HepG2 (cell line): ENCODE results near the gene OSBPL2. TPM values are rescaled to one million over a fixed set of nuclear protein-coding genes. Genes with fewer than 3 reads are reported as not detected.

Experiments used
- ATAC-seq: fragments of 200-7000 bp; cut with Tn5 transposase; 3 replicates; pipeline ENCODE4 v1.9.1; 2020; ENCODE audit warnings: mild to moderate bottlenecking, moderate library complexity
- BruUV-seq: library from RNA; stranded (reverse); fragments of 400-500 nt; replicated peaks from 2 replicates; lab custom pipeline; 2021; lab: Mats Ljungman, UMichigan
- CTCF ChIA-PET: fragments of 300-600 bp; formaldehyde crosslinking; extraction: SDS; loops from one replicate; lab custom pipeline; 2021; ENCODE audit warnings: low total read pairs, inconsistent platforms, low intra/inter-chr PET ratio; lab: Yijun Ruan, JAX
- POLR2A ChIA-PET: fragments of 350-600 bp; sonication (Branson Sonifier 250); formaldehyde crosslinking; loops from one replicate; lab custom pipeline; 2020; ENCODE audit warnings: antibody characterized with exemption, inconsistent platforms; lab: Yijun Ruan, JAX
- DNase-seq: peaks from one replicate; pipeline ENCODE4 v3.0.0-alpha.2; 2015; ENCODE audit warnings: low spot score
- FAIRE-seq: peaks from 3 replicates; lab custom pipeline; 2011; peaks lifted over from hg19 to GRCh38; lab: Jason Lieb, UNC
- H2AFZ ChIP-seq: one replicate; pipeline ENCODE4 v1.6.1; 2011; ENCODE audit warnings: low read length, inconsistent platforms
- H3K27ac ChIP-seq: fragments of 300-600 bp; 3 replicates; pipeline ENCODE4 v1.8.0; 2011; ENCODE audit warnings: mixed run types, mild to moderate bottlenecking, mixed read lengths, low read length, inconsistent platforms; ENCODE audit not compliant: insufficient read depth; ENCODE audit errors: extremely low read length
- H3K27me3 ChIP-seq, 2 experiments: fragments of 200-600 bp in 1 of 2; 2 replicates in 1 of 2; 3 replicates in 1 of 2; pipeline versions ENCODE4 v1.6.0 to v1.8.0; 2011; ENCODE audit warnings: low read length in 2 of 2, mild to moderate bottlenecking in 2 of 2, moderate library complexity in 2 of 2, inconsistent platforms in 1 of 2; ENCODE audit not compliant: insufficient read depth in 2 of 2, control insufficient read depth in 1 of 2
- H3K36me3 ChIP-seq, 2 experiments: fragments of 200-600 bp in 1 of 2; replicated peaks in 1 of 2; 2 replicates in 1 of 2; 3 replicates in 1 of 2; pipeline versions ENCODE4 v1.5.1 to v1.8.0; 2011; ENCODE audit warnings: low read length in 2 of 2, inconsistent platforms in 1 of 2; ENCODE audit not compliant: insufficient read depth in 2 of 2, control insufficient read depth in 1 of 2
- H3K4me1 ChIP-seq: 2 replicates; pipeline ENCODE4 v1.5.1; 2012; ENCODE audit warnings: low read length, inconsistent platforms; ENCODE audit not compliant: insufficient read depth
- H3K4me2 ChIP-seq: 2 replicates; pipeline ENCODE4 v1.6.0; 2011; ENCODE audit warnings: low read depth, low read length, inconsistent platforms
- H3K4me3 ChIP-seq, 3 experiments: fragments of 200-600 bp in 1 of 3; sonication (generic), shearing (Covaris generic) in 1 of 3; replicated peaks in 1 of 3; 2 replicates each; pipeline ENCODE4 v1.5.1; 2011 to 2016; ENCODE audit warnings: low read length in 3 of 3, inconsistent platforms in 2 of 3, low read depth in 2 of 3, mild to moderate bottlenecking in 2 of 3, control low read depth in 1 of 3, mixed read lengths in 1 of 3; ENCODE audit not compliant: insufficient read depth in 1 of 3
- H3K79me2 ChIP-seq: one replicate; pipeline ENCODE4 v1.6.1; 2011; ENCODE audit warnings: low read length, inconsistent platforms; ENCODE audit not compliant: insufficient read depth
- H3K9ac ChIP-seq: 2 replicates; pipeline ENCODE4 v1.6.0; 2011; ENCODE audit warnings: mild to moderate bottlenecking, low read depth, low read length, inconsistent platforms; ENCODE audit not compliant: insufficient read depth
- H3K9me3 ChIP-seq: 2 replicates; pipeline ENCODE4 v1.5.1; 2012; ENCODE audit warnings: mild to moderate bottlenecking, low read length
- H4K20me1 ChIP-seq: 2 replicates; pipeline ENCODE4 v1.6.0; 2011; ENCODE audit warnings: inconsistent platforms, mild to moderate bottlenecking, low read length, moderate library complexity; ENCODE audit not compliant: insufficient read depth
- EED ChIP-seq: sonication (generic); formaldehyde crosslinking; IDR thresholded peaks from 2 replicates; pipeline ENCODE4 v1.5.0; 2020; ENCODE audit warnings: mild to moderate bottlenecking, missing genetic modification reagents
- MLXIP ChIP-seq: sonication (generic); formaldehyde crosslinking; IDR thresholded peaks from 2 replicates; pipeline ENCODE4 v1.9.0; 2021; ENCODE audit warnings: missing genetic modification reagents, borderline replicate concordance
- NCOA2 ChIP-seq: sonication (generic); formaldehyde crosslinking; IDR thresholded peaks from 2 replicates; pipeline ENCODE4 v1.8.0; 2022; ENCODE audit warnings: inconsistent platforms
- NRL ChIP-seq: sonication (generic); formaldehyde crosslinking; IDR thresholded peaks from 2 replicates; pipeline ENCODE4 v1.5.0; 2020; ENCODE audit warnings: missing genetic modification reagents, mild to moderate bottlenecking, moderate library complexity, borderline replicate concordance
- PHF21A ChIP-seq: sonication (generic); formaldehyde crosslinking; IDR thresholded peaks from 2 replicates; pipeline ENCODE4 v1.5.0; 2020; ENCODE audit warnings: mild to moderate bottlenecking, missing genetic modification reagents
- SOX13 ChIP-seq, 3 experiments: fragments of 450-650 bp in 1 of 3; sonication (generic) in 1 of 3; formaldehyde crosslinking in 1 of 3; IDR thresholded peaks in 2 of 3; conservative IDR thresholded peaks in 1 of 3; 2 replicates each; pipeline versions ENCODE4 v1.5.0 to v1.6.1; 2016 to 2020; ENCODE audit warnings: antibody characterized with exemption in 1 of 3, mild to moderate bottlenecking in 1 of 3, missing compliant biosample characterization in 1 of 3, missing genetic modification reagents in 1 of 3, moderate library complexity in 1 of 3
- TRIM22 ChIP-seq: fragments of 450-650 bp; IDR thresholded peaks from 2 replicates; pipeline ENCODE4 v1.6.1; 2017
- ZNF224 ChIP-seq: sonication (generic); formaldehyde crosslinking; IDR thresholded peaks from 2 replicates; pipeline ENCODE4 v1.5.0; 2020; ENCODE audit warnings: mild to moderate bottlenecking, missing genetic modification reagents
- ZNF232 ChIP-seq: sonication (generic); formaldehyde crosslinking; IDR thresholded peaks from 2 replicates; pipeline ENCODE4 v1.4.0; 2020; ENCODE audit warnings: missing genetic modification reagents, borderline replicate concordance
- ZNF253 ChIP-seq: sonication (generic); formaldehyde crosslinking; IDR thresholded peaks from 2 replicates; pipeline ENCODE4 v1.8.0; 2022; ENCODE audit warnings: mild to moderate bottlenecking, missing genetic modification reagents, borderline replicate concordance
- ZNF460 ChIP-seq: sonication (generic); formaldehyde crosslinking; IDR thresholded peaks from 2 replicates; pipeline ENCODE4 v1.5.1; 2020; ENCODE audit warnings: missing genetic modification reagents, mild to moderate bottlenecking, borderline replicate concordance
- ZNF639 ChIP-seq: conservative IDR thresholded peaks from 2 replicates; pipeline ENCODE4 v1.6.1; 2018; ENCODE audit warnings: missing genetic modification reagents
- ZNF768 ChIP-seq: sonication (generic); formaldehyde crosslinking; IDR thresholded peaks from 2 replicates; pipeline ENCODE4 v1.4.0; 2020; ENCODE audit warnings: missing genetic modification reagents
- ZNF788 ChIP-seq: sonication (generic); formaldehyde crosslinking; IDR thresholded peaks from 2 replicates; pipeline ENCODE4 v1.5.0; 2020; ENCODE audit warnings: mild to moderate bottlenecking, missing genetic modification reagents, borderline replicate concordance
- ZNF800 ChIP-seq: sonication (generic); formaldehyde crosslinking; IDR thresholded peaks from 2 replicates; pipeline ENCODE4 v1.4.0; 2020; ENCODE audit warnings: missing genetic modification reagents
- WGBS: methylation state at CpG from one replicate; pipeline ENCODE4 v1.1.6; 2017; ENCODE audit warnings: low lambda C conversion rate; 5-methylcytosine and 5-hydroxymethylcytosine counted together
- in situ Hi-C: cut with HindIII; loops from 2 replicates; pipeline ENCODE4 v1.10.0; 2017; ENCODE audit warnings: low pct_unique_long_range_greater_than_20kb; ENCODE audit not compliant: extremely low pct_ligation_motif_present
- intact Hi-C: fragments of 100-400 bp; cut with micrococcal nuclease; formaldehyde crosslinking; loops from one replicate; pipeline ENCODE4 v1.10.0; 2022; ENCODE audit not compliant: unreplicated experiment
- polyA plus RNA-seq, 8 experiments: library from polyadenylated mRNA; depleted of rRNA in 3 of 8; stranded (reverse) in 7 of 8; unstranded in 1 of 8; fragments of >200 nt; fragmentation: Illumina TruSeq in 4 of 8; extraction: Trizol in 4 of 8; gene quantifications; 2 replicates each; pipeline versions ENCODE4 v1.2.1 to v1.2.3, GENCODE V29; 2011 to 2016; ENCODE audit warnings: low read depth in 4 of 8, missing spikeins in 1 of 8, mixed read lengths in 1 of 8; ENCODE audit not compliant: insufficient read depth in 1 of 8
- total RNA-seq, 5 experiments: library from RNA; depleted of rRNA; stranded (reverse); fragments of >200 nt; fragmentation: Illumina TruSeq; extraction: Trizol; gene quantifications; 2 replicates each; pipeline ENCODE4 v1.2.3, GENCODE V29; 2016; ENCODE audit warnings: low read depth in 1 of 5

OSBPL2 gene
- total and polyA plus RNA-seq, 2 of the 13 experiments (the other 11 are each of a cell fraction or from before 2014, with no cell fraction given): 18.5 to 37.4 TPM

- ATAC-seq (no peak), FAIRE-seq (no peak), DNase-seq (no peak)
- Histone ChIP-seq H3K27ac (no peak overlapping the region), H4K20me1 (peaks cover 32% of the 10 kb centered on the region; the same call in 1 of the 2 replicates), H3K9ac (no peak overlapping the region), H3K4me2 (no peak overlapping the region), H3K9me3 (no peaks in the 10 kb centered on the region), H3K4me1 (peaks cover 41% of the 10 kb centered on the region), H3K27me3 (peaks cover 62 to 87% of the 10 kb centered on the region in 2 experiments), H3K79me2 (no peaks in the 10 kb centered on the region), H2AFZ (no peak overlapping the region), H3K36me3 (no peaks in the 10 kb centered on the region), H3K4me3 (no peak overlapping the region)
- in situ Hi-C loops: no loop called here
- intact Hi-C loops: no loop called here
- POLR2A ChIA-PET: no interaction called here
- CTCF ChIA-PET: no interaction called here
- BruUV-seq: no TSS peak
- 21% methylated on average over 14 of the region's 38 CpGs for WGBS
- TF ChIP-seq ZNF224 (no peak), ZNF800 (CRISPR knock-in tag) (0 out of 2 replicates have a peak, but pooled peaks have one; percentile 56), ZNF788 (CRISPR knock-in tag) (no peak), NRL (0 out of 2 replicates have a peak, but pooled peaks have one; percentile 28), EED (peak; percentile 84; the same call in 1 of the 2 replicates), PHF21A (CRISPR knock-in tag) (no peak), ZNF232 (CRISPR knock-in tag) (0 out of 2 replicates have a peak, but pooled peaks have one; percentile 39), NCOA2 (CRISPR knock-in tag) (no peak), MLXIP (no peak), ZNF253 (no peak), SOX13 (IDR thresholded peaks at IDR 0.05) (no peak), SOX13 (CRISPR knock-in tag; conservative IDR thresholded peaks at IDR 0.05 in 1 of 2, IDR thresholded peaks at IDR 0.05 in 1 of 2) (no peak), ZNF768 (CRISPR knock-in tag) (peak; percentile 9; the same call in 1 of the 2 replicates), TRIM22 (no peak), ZNF460 (CRISPR knock-in tag) (no peak), ZNF639 (CRISPR knock-in tag) (no peak)
These were observed 20.2 kb upstream of the OSBPL2 start for GRCh38 chr20:62217913-62218773.
